ENCODE measurements around the gene RTTN. TPM values are rescaled to one million over a fixed set of nuclear protein-coding genes. Genes with fewer than 3 reads are reported as not detected.

Gene RTTN
- total and polyA plus RNA-seq, 9 of the 15 experiments (the other 6 are each of a cell fraction or from before 2014, with no cell fraction given), result 3.1 to 18.3 (median 10.6) TPM

DNA sequence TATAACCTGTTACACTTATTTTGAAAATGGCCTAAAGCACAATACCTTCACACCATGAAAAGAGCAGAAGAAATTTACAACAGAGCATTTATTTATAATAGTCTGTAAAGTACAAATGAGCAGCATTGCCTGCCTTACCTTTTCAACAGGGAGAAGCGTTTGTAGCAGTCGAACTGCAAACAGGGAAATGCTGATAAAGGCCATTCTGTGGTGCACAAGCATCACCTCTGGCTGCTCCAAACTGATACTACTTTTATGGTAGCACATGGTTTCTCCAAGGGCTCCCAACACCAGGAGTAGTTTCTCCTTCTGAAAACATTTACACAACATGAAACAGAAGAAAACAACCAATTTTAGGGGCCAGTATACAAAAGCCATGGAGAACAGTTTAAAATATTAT, 28.9 kb downstream of the RTTN start:
- BruUV-seq (replicated peaks), result no TSS peak
- peak in 1 of 4 experiments; percentile 9 for DNase-seq (ENCODE audit: extremely low read depth in 1 of 4, low spot score in 3 of 4)
- H3K9me3 ChIP-seq (replicated peaks; ENCODE audit: control insufficient read depth, insufficient read depth, low read depth, low read length), result no peaks in the 10 kb centered on the region
- no peaks in the 10 kb centered on the region for H3K4me1 ChIP-seq (replicated peaks in 1 of 2; ENCODE audit: control insufficient read depth in 2 of 2, insufficient read depth in 2 of 2, low read length in 2 of 2)
- H3K4me2 ChIP-seq (ENCODE audit: insufficient read depth, low read length), result no peak overlapping the region
- H2AFZ ChIP-seq (ENCODE audit: low read depth, low read length), result no peak overlapping the region
- H3K36me3 ChIP-seq (ENCODE audit: control insufficient read depth, insufficient read depth, low read length), result 0 out of 3 replicates have a peak, but pooled peaks cover 3% of the 10 kb centered on the region
- WGBS (ENCODE audit: insufficient coverage, low coverage, missing lambda C conversion rate), result 31% methylated on average over 2 of the region's 2 CpGs
- H3K9me1 ChIP-seq (ENCODE audit: control insufficient read depth, insufficient read depth, low read length), result no peaks in the 10 kb centered on the region
- FAIRE-seq, result no peak
- no peaks in the 10 kb centered on the region for H4K20me1 ChIP-seq (replicated peaks; ENCODE audit: control insufficient read depth, insufficient read depth, low read length)
- TF ChIP-seq KHSRP (IDR thresholded peaks at IDR 0.05) (no peak), MTF1 (CRISPR knock-in tag; IDR thresholded peaks at IDR 0.05; ENCODE audit: borderline replicate concordance) (no peak), SIX5 (IDR thresholded peaks at IDR 0.05; ENCODE audit: borderline replicate concordance in 1 of 2, insufficient read depth in 1 of 2, low read depth in 1 of 2, low read length in 2 of 2) (no peak), COPS2 (conservative IDR thresholded peaks at IDR 0.05) (no peak), TRIM28 (IDR thresholded peaks at IDR 0.05) (no peak), RFX1 (IDR thresholded peaks at IDR 0.05) (no peak)
- TF ChIP-seq, protein P1, sequence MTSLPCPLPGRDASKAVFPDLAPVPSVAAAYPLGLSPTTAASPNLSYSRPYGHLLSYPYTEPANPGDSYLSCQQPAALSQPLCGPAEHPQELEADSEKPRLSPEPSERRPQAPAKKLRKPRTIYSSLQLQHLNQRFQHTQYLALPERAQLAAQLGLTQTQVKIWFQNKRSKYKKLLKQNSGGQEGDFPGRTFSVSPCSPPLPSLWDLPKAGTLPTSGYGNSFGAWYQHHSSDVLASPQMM (CRISPR knock-in tag; IDR thresholded peaks at IDR 0.05), result no peak
- TF ChIP-seq, protein P2, sequence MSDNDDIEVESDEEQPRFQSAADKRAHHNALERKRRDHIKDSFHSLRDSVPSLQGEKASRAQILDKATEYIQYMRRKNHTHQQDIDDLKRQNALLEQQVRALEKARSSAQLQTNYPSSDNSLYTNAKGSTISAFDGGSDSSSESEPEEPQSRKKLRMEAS (CRISPR knock-in tag; IDR thresholded peaks at IDR 0.05), result no peak
- TF ChIP-seq, protein P3, sequence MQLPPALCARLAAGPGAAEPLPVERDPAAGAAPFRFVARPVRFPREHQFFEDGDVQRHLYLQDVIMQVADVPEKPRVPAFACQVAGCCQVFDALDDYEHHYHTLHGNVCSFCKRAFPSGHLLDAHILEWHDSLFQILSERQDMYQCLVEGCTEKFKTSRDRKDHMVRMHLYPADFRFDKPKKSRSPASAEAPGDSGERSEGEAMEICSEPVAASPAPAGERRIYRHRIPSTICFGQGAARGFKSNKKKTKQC (CRISPR knock-in tag; IDR thresholded peaks at IDR 0.05), result no peak
- in situ Hi-C loops (cut with MboI) (no loop called here), intact Hi-C loops (cut with micrococcal nuclease) (no loop called here)
- no peak overlapping the region for H3K27ac ChIP-seq (ENCODE audit: extremely low read depth, low read depth, low read length)
- H3K9ac ChIP-seq (ENCODE audit: insufficient read depth in 1 of 2, low read depth in 2 of 2, low read length in 2 of 2), result no peak overlapping the region
- CTCF ChIA-PET (ENCODE audit: low intra/inter-chr PET ratio), result no interaction called here
- no peak for ATAC-seq
- no peak overlapping the region for H3K4me3 ChIP-seq
- POLR2A ChIA-PET, result no interaction called here
- no peaks in the 10 kb centered on the region for H3K27me3 ChIP-seq (ENCODE audit: control insufficient read depth in 2 of 2, insufficient read depth in 2 of 2, low read length in 2 of 2)
- no peaks in the 10 kb centered on the region for H3K79me2 ChIP-seq (ENCODE audit: control insufficient read depth, insufficient read depth, low read length)
